Measurements from ENCODE around the gene PEPD.

The PEPD gene

GRCh38 chr19:33418871-33419787 lies 102.5 kb downstream of the PEPD start:
- no peak for TF ChIP-seq NFRKB (IDR thresholded peaks at IDR 0.05)
- TF ChIP-seq L3MBTL2 (conservative IDR thresholded peaks at IDR 0.05) = no peak
- no peak for TF ChIP-seq TARDBP (IDR thresholded peaks at IDR 0.05)
- no peak for TF ChIP-seq SUZ12 (IDR thresholded peaks at IDR 0.05)
- no peak for TF ChIP-seq SP1 (IDR thresholded peaks at IDR 0.05)
- TF ChIP-seq BHLHE40 (IDR thresholded peaks at IDR 0.05; ENCODE audit: borderline replicate concordance) = no peak
- no peak for TF ChIP-seq PKNOX1 (IDR thresholded peaks at IDR 0.05)
- no peak for TF ChIP-seq FOXK2 (IDR thresholded peaks at IDR 0.05)
- no peak for TF ChIP-seq ARNT (IDR thresholded peaks at IDR 0.05)
- TF ChIP-seq FOXA1 (IDR thresholded peaks at IDR 0.05) = no peak
- no peak for TF ChIP-seq ZNF384 (IDR thresholded peaks at IDR 0.05)
- TF ChIP-seq ELF4 (IDR thresholded peaks at IDR 0.05) = no peak
- TF ChIP-seq HDGF (IDR thresholded peaks at IDR 0.05; ENCODE audit: borderline replicate concordance) = no peak
- no peak for TF ChIP-seq CTBP1 (IDR thresholded peaks at IDR 0.05; ENCODE audit: borderline replicate concordance)
- POLR2A ChIA-PET = interaction anchor here (0.8 kb wide), 1 partner anchor 12 kb away, joined by 3 read pairs; no protein-coding TSS in a partner anchor
- no peak for DNase-seq (ENCODE audit: extremely low spot score)
- CTCF ChIA-PET = interaction anchor here (0.6 to 2.2 kb wide), 3 partner anchors 11 to 359 kb away, joined by 3 to 5 read pairs (median 3); no protein-coding TSS in a partner anchor

- no peak for DNase-seq (ENCODE audit: extremely low spot score)
- ChIA-PET POLR2A (no interaction called here), CTCF (interaction anchor here (0.6 to 2.2 kb wide), 4 partner anchors 12 to 577 kb away, joined by 3 to 5 read pairs (median 4); no protein-coding TSS in a partner anchor)
- TF ChIP-seq ELF4 (IDR thresholded peaks at IDR 0.05) (no peak), FOXM1 (IDR thresholded peaks at IDR 0.05; ENCODE audit: borderline replicate concordance) (no peak), NFRKB (IDR thresholded peaks at IDR 0.05) (no peak), FOXK2 (IDR thresholded peaks at IDR 0.05) (no peak), ARNT (IDR thresholded peaks at IDR 0.05) (no peak), FOXA1 (IDR thresholded peaks at IDR 0.05) (no peak), TARDBP (IDR thresholded peaks at IDR 0.05) (no peak), PKNOX1 (IDR thresholded peaks at IDR 0.05) (no peak)
These were observed 103.1 kb downstream of the PEPD start for GRCh38 chr19:33418461-33418860.

GRCh38 chr19:33417751-33418150 lies 103.8 kb downstream of the PEPD start:
- ChIA-PET CTCF (interaction anchor here (0.6 to 1.7 kb wide), 3 partner anchors 182 to 578 kb away, joined by 3 to 5 read pairs (median 3); no protein-coding TSS in a partner anchor), POLR2A (no interaction called here)
- no peak for TF ChIP-seq PKNOX1 (IDR thresholded peaks at IDR 0.05)
- no peak for TF ChIP-seq ZNF384 (IDR thresholded peaks at IDR 0.05)
- no peak for TF ChIP-seq BHLHE40 (IDR thresholded peaks at IDR 0.05; ENCODE audit: borderline replicate concordance)
- TF ChIP-seq SUZ12 (IDR thresholded peaks at IDR 0.05) = no peak
- no peak for TF ChIP-seq FOXA1 (IDR thresholded peaks at IDR 0.05)
- TF ChIP-seq ELF4 (IDR thresholded peaks at IDR 0.05) = no peak
- TF ChIP-seq NFRKB (IDR thresholded peaks at IDR 0.05) = no peak
- no peak for TF ChIP-seq HDGF (IDR thresholded peaks at IDR 0.05; ENCODE audit: borderline replicate concordance)
- no peak for TF ChIP-seq CTBP1 (IDR thresholded peaks at IDR 0.05; ENCODE audit: borderline replicate concordance)
- TF ChIP-seq L3MBTL2 (conservative IDR thresholded peaks at IDR 0.05) = no peak
- no peak for TF ChIP-seq TARDBP (IDR thresholded peaks at IDR 0.05)
- no peak for TF ChIP-seq FOXK2 (IDR thresholded peaks at IDR 0.05)
- no peak for TF ChIP-seq SP1 (IDR thresholded peaks at IDR 0.05)
- no peak for TF ChIP-seq ARNT (IDR thresholded peaks at IDR 0.05)
- DNase-seq (ENCODE audit: extremely low spot score) = no peak

GRCh38 chr19:33416307-33417215 lies 105.0 kb downstream of the PEPD start:
- TF ChIP-seq SUZ12 (IDR thresholded peaks at IDR 0.05) (no peak), PKNOX1 (IDR thresholded peaks at IDR 0.05) (peak; percentile 49)
- DNase-seq (ENCODE audit: extremely low spot score) = peak; percentile 85
- ChIA-PET POLR2A (interaction anchor here (1.4 kb wide), 1 partner anchor 114 kb away, joined by 4 read pairs; the partner anchor contains the start of gene CEBPA), CTCF (interaction anchor here (0.6 to 1.2 kb wide), 9 partner anchors 14 to 859 kb away, joined by 3 to 8 read pairs (median 3); no protein-coding TSS in a partner anchor)

Data from HEK293T (cell line).